Testis (tissue), 2 donors: ENCODE results near the gene PNKP.

Experiments used
- CTCF ChIP-seq, 3 experiments: fragments of 450-650 bp in 2 of 3; fragments of 200-600 bp in 1 of 3; sonication (generic) in 1 of 3; IDR thresholded peaks; one replicate each; pipeline ENCODE4 v1.5.1; 2016 to 2019; ENCODE audit warnings: antibody characterized with exemption in 3 of 3, mild to moderate bottlenecking in 2 of 3, moderate library complexity in 1 of 3
- POLR2A ChIP-seq: fragments of 450-650 bp; IDR thresholded peaks from one replicate; pipeline ENCODE4 v1.6.1; 2017; ENCODE audit warnings: antibody characterized with exemption, mild to moderate bottlenecking, moderate library complexity

DNA sequence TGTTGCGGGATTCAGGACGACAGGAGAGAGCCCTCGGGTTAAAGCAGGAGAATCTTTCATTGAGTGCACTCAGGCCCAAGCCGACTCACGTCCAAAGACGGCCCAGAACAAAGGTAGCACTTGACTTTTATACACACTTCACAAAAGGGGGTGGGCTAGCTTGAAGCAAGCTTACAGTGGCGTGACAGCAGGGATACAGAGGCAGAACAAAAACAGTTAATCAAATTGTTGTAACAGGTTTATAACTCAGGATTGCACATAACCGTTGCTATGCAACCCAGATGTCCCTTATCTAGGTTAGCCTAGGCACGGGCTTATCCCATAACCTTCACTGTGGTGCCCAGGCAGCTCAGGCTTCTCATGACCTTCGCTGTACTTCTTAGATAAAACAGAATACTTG lies 47.3 kb downstream of the PNKP start:
- TF ChIP-seq CTCF (IDR thresholded peaks at IDR 0.05), result no peak
- no peak for TF ChIP-seq POLR2A
